ENCODE results near the gene DIPK1B.

The DIPK1B gene

GRCh38 chr9:136739509-136739908, 27.1 kb downstream of the DIPK1B start:
- DNase-seq (ENCODE audit: low spot score), result no peak

DNA sequence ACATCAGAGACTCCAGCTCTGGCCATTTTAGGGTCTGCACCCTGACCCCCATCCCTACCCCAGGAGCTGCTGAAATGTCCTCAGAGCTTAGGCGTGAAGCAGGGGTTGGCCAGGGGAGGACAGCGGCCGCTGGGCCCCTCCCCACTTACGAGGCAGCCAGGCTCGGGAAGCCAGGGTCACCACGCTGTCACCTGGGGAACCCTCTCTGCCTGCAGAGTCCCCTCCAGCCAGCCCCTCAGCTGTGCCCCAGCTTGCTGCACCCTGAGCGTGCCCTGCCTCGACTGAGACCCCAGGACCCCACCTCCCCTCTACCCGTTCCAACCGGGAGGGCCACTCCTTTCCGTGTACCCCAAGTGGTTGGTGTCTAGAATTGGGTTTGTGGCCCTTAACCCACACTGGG, 27.7 kb downstream of the DIPK1B start:
- no peak for DNase-seq (ENCODE audit: low spot score)

DNA sequence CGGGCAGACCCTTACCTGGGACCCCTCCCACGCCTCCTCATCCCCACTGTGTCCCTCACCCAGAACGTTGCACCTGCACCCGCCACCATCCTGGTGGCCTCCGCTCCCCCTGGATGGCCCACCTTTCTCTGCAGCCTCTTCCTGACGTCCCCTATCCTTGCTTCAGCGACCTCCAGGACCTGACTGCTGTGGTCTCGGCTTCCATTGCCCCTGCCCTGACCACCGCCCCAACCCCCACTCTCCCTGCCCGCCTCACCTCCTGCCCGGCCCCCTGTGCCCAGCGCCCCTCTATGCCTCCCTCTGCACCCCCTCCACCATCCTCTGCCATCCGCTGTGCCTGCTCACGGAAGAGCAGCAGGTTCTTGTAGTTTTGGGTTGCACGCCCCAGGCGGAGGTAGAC, 28.1 kb downstream of the DIPK1B start:
- DNase-seq (ENCODE audit: low spot score), result no peak

DNA sequence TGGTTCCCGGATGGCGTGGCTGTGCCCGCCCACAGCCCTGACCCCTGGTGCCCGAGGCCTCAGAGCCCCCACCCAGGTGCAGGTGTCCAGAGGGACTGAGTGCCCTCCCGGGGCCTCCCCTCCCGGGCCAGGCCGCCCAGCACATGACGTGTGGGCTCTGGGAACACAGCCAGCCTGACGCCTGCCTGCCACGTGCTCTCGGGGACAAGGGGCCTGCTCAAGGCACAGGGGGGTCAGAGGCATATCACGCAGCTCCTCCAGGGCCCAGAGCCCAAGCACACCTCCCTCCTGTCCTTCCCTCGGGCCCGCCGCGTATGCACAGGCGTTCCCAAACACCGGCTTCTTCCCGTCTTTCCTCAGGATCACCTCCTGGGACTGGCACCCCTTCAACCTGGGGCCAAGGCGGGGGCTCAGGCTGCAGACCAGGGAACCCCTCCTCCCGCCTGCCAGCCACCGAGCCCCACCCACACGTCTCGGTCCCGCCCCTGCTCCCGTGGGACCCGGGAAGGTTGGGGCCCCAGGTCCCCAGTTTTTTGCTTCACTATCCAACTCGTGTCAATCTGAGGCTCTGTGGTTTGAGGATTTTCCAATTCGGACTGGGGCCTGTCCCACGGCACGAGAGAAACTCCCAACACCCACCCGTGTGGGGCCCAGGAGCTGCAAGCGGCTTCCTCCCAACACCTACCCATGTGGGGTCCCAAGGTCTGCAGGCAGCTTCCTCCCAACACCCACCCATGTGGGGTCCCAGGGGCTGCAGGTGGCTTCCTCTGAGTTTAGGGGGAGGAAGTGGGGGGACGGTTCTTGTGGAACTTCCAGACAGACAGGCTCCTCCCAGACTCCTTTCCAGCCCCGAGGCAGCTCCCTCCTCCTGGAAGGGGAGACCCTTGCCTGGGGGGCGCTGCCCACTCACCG, 28.9 kb downstream of the DIPK1B start:
- no peak for DNase-seq (ENCODE audit: low spot score)

- DNase-seq (ENCODE audit: low spot score), result no peak
Observed at GRCh38 chr9:136741883-136742571, 29.7 kb downstream of the DIPK1B start.

- DNase-seq (ENCODE audit: low spot score), result no peak
Observed at GRCh38 chr9:136742591-136743391, 30.4 kb downstream of the DIPK1B start, which contains the start of gene LCN10. LCN10 (minus strand) TSS chr9:136742940; CDS start chr9:136742903, 37 bp downstream.

DNA sequence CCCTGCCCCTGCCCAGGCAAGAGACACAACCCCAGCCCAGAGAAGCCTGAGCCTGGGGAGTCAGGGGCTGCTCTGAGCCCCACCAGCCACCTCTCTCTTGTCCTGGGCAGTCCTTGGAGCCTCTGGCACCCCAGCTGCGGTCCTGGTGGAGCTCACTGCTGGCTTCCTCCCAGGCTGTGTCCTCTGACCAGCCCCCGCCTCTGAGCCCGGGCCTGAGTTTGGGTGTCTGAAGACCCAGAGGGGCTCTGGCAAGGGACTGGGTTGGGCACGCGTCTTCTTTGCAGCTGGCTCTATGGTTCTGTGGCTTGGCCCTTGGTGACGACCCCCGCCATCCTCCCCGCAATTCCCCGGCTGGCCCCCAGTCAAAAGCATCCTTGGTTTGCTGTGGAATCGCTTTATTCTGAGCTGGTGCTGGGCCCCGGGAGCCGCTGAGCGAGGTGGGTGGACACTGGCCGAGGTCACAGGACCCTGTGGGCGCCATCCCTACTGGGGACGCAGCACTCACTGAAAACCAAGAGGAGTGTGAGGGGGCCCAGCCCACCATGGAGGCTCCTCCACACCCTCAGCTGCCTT, 31.4 kb downstream of the DIPK1B start:
- DNase-seq (ENCODE audit: low spot score), result no peak

DNA sequence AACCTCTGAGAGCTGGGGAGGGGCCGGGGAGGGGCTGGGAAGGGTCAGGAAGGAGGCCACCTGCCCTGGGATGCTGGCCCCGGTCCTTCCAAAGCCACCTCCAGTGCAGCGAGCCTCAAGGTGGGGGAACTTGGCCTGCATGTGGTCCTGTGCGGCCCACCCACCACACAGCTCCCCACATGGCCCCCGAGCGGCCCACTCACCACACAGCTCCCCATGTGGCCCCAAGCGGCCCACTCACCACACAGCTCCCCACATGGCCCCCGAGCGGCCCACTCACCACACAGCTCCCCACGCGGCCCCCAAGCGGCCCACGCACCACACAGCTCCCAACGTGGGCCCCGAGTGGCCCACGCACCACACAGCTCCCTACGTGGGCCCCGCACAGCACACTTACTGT, 32.4 kb downstream of the DIPK1B start:
- DNase-seq (ENCODE audit: low spot score), result no peak

DNA sequence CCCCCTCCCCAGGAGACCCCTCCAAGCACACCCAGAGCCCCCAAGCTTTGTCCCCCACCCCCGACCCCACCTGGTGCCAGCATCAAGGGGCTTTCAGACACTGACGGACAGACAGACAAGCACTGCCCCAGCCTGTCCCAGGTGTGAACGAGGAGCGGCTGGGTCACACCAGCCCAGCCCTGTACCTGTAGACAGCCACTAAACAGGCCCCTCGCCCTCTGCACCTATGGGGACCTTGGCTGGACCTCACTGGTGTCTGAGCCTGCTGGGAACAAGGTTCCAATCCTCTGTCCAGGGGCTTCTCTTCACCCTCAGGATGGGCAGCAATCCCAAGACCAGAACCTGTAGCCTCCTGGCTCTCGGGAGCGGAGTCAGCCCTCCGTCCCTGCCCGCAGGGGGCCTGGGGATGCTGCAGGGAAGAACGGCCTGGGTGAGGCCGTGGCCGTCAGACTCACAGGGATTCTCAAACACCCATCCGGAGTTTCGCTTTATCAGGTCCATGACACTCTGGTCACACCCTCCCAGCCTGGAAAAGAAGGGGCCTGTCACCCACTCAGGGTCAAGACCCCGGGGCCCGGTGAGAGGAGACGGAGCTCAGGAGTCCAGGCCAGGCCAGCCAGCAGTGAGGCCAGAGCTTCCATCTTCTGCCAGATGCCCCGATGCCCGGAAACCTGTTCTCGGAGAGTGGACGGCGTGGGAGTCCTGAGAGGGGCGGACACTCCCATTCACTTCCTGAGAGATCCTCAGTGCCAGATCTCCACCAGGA, 33.2 kb downstream of the DIPK1B start:
- no peak for DNase-seq (ENCODE audit: low spot score)

DNA sequence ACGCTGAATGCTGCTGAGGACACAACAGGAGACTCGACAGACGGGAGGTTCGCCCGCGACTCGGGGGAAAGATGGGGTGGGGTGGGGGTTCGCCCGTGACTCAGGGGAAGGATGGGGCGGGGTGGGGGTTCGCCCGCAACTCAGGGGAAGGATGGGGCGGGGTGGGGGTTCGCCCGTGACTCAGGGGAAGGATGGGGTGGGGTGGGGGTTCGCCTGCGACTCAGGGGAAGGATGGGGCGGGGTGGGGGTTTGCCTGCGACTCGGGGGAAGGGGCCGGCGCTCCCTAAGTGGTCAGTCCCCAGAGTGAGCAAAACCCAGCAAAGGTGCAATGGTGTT, 33.8 kb downstream of the DIPK1B start:
- DNase-seq (ENCODE audit: low spot score), result no peak

DNA sequence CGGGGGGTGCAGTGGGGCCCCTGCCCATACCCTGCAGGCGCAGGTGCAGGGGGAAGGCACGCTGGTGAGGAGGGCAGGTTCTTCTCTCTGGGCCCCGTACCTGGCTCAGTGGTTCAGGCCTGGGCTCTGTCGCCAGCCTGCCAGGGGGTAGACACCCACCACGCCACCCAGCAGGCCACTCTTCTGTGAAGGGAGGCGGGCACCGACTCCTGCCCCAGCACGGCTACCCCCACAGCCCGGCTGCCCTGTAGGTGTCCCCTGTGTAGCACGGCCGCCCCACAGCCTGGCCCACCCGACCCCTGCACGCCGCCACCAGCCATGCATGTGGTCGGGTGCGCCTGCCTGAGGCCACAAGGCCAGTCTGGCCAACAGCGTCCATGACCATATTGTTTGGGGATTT, 34.2 kb downstream of the DIPK1B start:
- no peak for DNase-seq (ENCODE audit: low spot score)

- no peak for DNase-seq (ENCODE audit: low spot score)
Observed at GRCh38 chr9:136747161-136748060, 35.0 kb downstream of the DIPK1B start.

- DNase-seq (ENCODE audit: low spot score), result no peak
Observed at GRCh38 chr9:136748201-136748600, 35.8 kb downstream of the DIPK1B start, which contains the start of gene LCN6. LCN6 (minus strand) TSS chr9:136748525; CDS start chr9:136748483, 42 bp downstream.

DNA sequence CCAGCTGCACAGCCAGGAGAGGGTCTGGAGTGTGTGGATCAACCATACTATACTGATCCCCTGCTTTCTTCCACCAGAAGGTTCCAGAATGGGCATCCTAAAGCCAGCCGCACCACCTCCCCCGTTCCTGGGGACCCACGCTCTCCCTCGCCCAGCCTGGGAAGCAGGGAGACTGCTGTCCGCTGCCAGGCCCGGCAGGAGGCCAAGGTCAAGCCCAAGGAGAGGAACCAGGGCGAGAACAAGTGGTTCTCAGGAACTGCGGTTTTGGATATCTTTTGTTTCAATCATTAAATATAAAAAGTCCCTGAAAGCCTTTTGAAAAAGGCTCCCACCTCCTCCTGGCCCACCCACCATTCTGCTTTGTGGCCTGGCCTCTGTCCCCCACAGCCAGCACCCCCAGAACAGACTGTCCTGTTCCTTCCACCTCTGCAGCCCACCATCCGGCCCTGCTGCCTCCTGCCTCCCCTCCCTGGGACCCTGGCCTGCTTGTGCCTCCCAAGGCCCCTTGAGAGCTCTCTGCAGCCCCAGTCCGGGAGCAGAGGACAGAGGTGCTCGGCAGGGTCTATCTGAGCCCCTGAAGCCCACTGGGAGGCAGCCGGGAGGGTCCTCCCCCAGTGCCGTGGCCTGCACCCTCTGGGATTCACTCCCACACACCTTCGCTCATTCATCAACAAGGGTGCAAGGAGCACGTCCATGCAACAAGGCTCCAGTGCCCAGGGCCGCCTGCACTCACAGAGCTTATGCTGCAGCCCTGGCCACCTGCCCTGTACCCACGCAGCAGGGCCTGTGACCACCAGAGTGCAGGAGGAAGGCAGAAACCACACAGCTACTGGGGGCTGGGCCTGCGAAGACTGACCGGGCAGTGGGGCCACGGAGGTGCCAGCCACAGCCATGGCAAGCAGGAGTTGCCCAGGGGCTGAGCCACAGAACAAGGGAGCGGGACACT, 36.6 kb downstream of the DIPK1B start:
- DNase-seq (ENCODE audit: low spot score), result no peak

- no peak for DNase-seq (ENCODE audit: low spot score)
Observed at GRCh38 chr9:136750526-136750925, 38.2 kb downstream of the DIPK1B start.

- DNase-seq (ENCODE audit: low spot score), result no peak
Observed at GRCh38 chr9:136751244-136751643, 38.9 kb downstream of the DIPK1B start.

DNA sequence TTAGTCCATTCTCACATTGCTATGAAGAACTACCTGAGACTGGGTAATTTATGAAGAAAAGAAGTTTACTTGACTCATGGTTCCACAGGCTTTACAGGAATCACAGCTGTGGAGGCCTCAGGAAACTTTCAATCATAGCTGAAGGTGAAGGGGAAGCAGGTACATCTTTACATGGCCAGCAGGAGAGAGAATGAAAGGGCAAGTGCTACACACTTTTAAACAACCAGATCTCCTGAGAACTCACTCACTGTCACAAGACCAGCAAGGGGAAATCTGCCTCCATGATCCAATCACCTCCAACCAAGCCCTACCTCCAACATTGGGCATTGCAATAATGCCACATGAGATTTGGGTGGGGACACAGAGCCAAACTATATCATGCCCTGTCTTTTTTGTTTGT, 39.4 kb downstream of the DIPK1B start:
- no peak for DNase-seq (ENCODE audit: low spot score)

- no peak for DNase-seq (ENCODE audit: low spot score)
Observed at GRCh38 chr9:136753371-136754058, 41.1 kb downstream of the DIPK1B start.

Data from hematopoietic multipotent progenitor cell treated with erythropoietin and hydrocortisone succinate and interleukin-3 and kit ligand, for 17 days (in vitro differentiated cells).